ENCODE data around the gene BCL2L11.

BCL2L11 gene

GRCh38 chr2:111099402-111099801, 21.3 kb upstream of the BCL2L11 start:
- TF ChIP-seq CTCF (conservative IDR thresholded peaks at IDR 0.05): no peak
- no peak overlapping the region for H3K27ac ChIP-seq

- TF ChIP-seq CTCF (conservative IDR thresholded peaks at IDR 0.05): no peak
- H3K27ac ChIP-seq: no peak overlapping the region
These were observed 20.5 kb upstream of the BCL2L11 start for GRCh38 chr2:111100087-111100764.

- TF ChIP-seq CTCF (conservative IDR thresholded peaks at IDR 0.05): no peak
- no peak overlapping the region for H3K27ac ChIP-seq
These were observed 19.9 kb upstream of the BCL2L11 start for GRCh38 chr2:111100765-111101162.

GRCh38 chr2:111101592-111101991, 19.1 kb upstream of the BCL2L11 start:
- no peak overlapping the region for H3K27ac ChIP-seq

GRCh38 chr2:111102216-111102615, 18.5 kb upstream of the BCL2L11 start:
- no peak for TF ChIP-seq CTCF (conservative IDR thresholded peaks at IDR 0.05)
- H3K27ac ChIP-seq: no peak overlapping the region

More at GRCh38 chr2:111101592-111101991, 19.1 kb upstream of the BCL2L11 start:
- no peak for TF ChIP-seq CTCF (conservative IDR thresholded peaks at IDR 0.05)

- TF ChIP-seq CTCF (conservative IDR thresholded peaks at IDR 0.05): no peak
These were observed 14.8 kb upstream of the BCL2L11 start for GRCh38 chr2:111105926-111106325.

GRCh38 chr2:111106706-111107105, 14.0 kb upstream of the BCL2L11 start:
- no peak for TF ChIP-seq CTCF (conservative IDR thresholded peaks at IDR 0.05)

More at GRCh38 chr2:111105926-111106325, 14.8 kb upstream of the BCL2L11 start:
- no peak overlapping the region for H3K27ac ChIP-seq

More at GRCh38 chr2:111106706-111107105, 14.0 kb upstream of the BCL2L11 start:
- H3K27ac ChIP-seq: no peak overlapping the region
